CD4-positive, alpha-beta T cell (primary cell): ENCODE results near the gene FARS2. TPM values are rescaled to one million over a fixed set of nuclear protein-coding genes. Genes with fewer than 3 reads are reported as not detected.

ENCODE experiments used
- ATAC-seq: fragments of 200-7000 bp; cut with Tn5 transposase; one replicate; pipeline ENCODE4 v1.10.0; 2022; ENCODE audit warnings: mild to moderate bottlenecking; ENCODE audit not compliant: poor library complexity
- CTCF ChIA-PET: fragments of 350-600 bp; sonication (Branson Sonifier 250); formaldehyde crosslinking; loops from one replicate; lab custom pipeline; 2021; ENCODE audit warnings: antibody characterized with exemption, inconsistent platforms; lab: Charles Lee
- POLR2A ChIA-PET: fragments of 350-600 bp; sonication (Branson Sonifier 250); formaldehyde crosslinking; loops from one replicate; lab custom pipeline; 2021; ENCODE audit warnings: antibody characterized with exemption, inconsistent platforms; lab: Charles Lee
- DNase-seq, 14 experiments: peaks; one replicate each; pipeline ENCODE4 v3.0.0-alpha.2; 2013 to 2020; ENCODE audit warnings: mixed read lengths in 2 of 14
- H3K27ac ChIP-seq, 2 donors: one replicate each; pipeline versions ENCODE4 v1.5.1 to v1.7.0; 2013; ENCODE audit warnings: low read length in 2 of 2, low read depth in 1 of 2, mild to moderate bottlenecking in 1 of 2
- H3K27me3 ChIP-seq, 2 experiments: 1 replicate in 1 of 2; 2 replicates in 1 of 2; pipeline versions ENCODE4 v1.6.1 to v1.7.0; 2013; ENCODE audit warnings: low read length in 2 of 2, control low read depth in 1 of 2, mild to moderate bottlenecking in 1 of 2, moderate library complexity in 1 of 2; ENCODE audit not compliant: insufficient read depth in 2 of 2, control insufficient read depth in 1 of 2
- H3K36me3 ChIP-seq: one replicate; pipeline ENCODE4 v1.6.1; 2013; ENCODE audit warnings: low read length, control low read depth; ENCODE audit not compliant: insufficient read depth
- H3K4me1 ChIP-seq: one replicate; pipeline ENCODE4 v1.6.1; 2013; ENCODE audit warnings: low read length, control low read depth; ENCODE audit not compliant: insufficient read depth
- H3K4me3 ChIP-seq: one replicate; pipeline ENCODE4 v1.5.1; 2013; ENCODE audit warnings: mild to moderate bottlenecking, low read length, moderate library complexity
- H3K9me3 ChIP-seq, 2 experiments: 1 replicate in 1 of 2; 2 replicates in 1 of 2; pipeline versions ENCODE4 v1.6.1 to v1.7.0; 2013; ENCODE audit warnings: low read length in 2 of 2, mild to moderate bottlenecking in 2 of 2, control low read depth in 1 of 2, moderate library complexity in 1 of 2; ENCODE audit not compliant: control insufficient read depth in 1 of 2, insufficient read depth in 1 of 2
- H3K27ac Mint-ChIP-seq: one replicate; pipeline ENCODE4 v1.8.0; 2020; ENCODE audit warnings: mixed read lengths
- H3K27me3 Mint-ChIP-seq: one replicate; pipeline ENCODE4 v1.8.0; 2021; ENCODE audit warnings: mixed read lengths
- H3K36me3 Mint-ChIP-seq: one replicate; pipeline ENCODE4 v1.8.0; 2021; ENCODE audit warnings: low read depth, mixed read lengths
- H3K4me1 Mint-ChIP-seq: one replicate; pipeline ENCODE4 v1.8.0; 2021; ENCODE audit warnings: low read depth, mixed read lengths
- H3K4me3 Mint-ChIP-seq: one replicate; pipeline ENCODE4 v1.8.0; 2020; ENCODE audit warnings: mild to moderate bottlenecking, mixed read lengths
- H3K9me3 Mint-ChIP-seq: one replicate; pipeline ENCODE4 v1.8.0; 2020; ENCODE audit warnings: mixed read lengths
- intact Hi-C, 2 experiments: fragments of 100-400 bp; cut with DNase I in 1 of 2; cut with micrococcal nuclease in 1 of 2; formaldehyde crosslinking; loops; one replicate each; pipeline versions ENCODE4 v1.15.1 to v1.9.0; 2023 to 2025; cut with DNase I, micrococcal nuclease
- total RNA-seq, 174 experiments: library from RNA in 2 of 174; stranded (reverse) in 2 of 174; gene quantifications; one replicate each; pipeline ENCODE4 v1.2.3 and lab custom pipeline; 2021 to 2026
- TF ChIP-seq, protein P1 (sequence below): fragments of 200-600 bp; IDR thresholded peaks from one replicate; pipeline ENCODE4 v1.8.0; 2022; ENCODE audit warnings: antibody characterized with exemption, mild to moderate bottlenecking

Gene FARS2
- total RNA-seq, 2 experiments from 2014 or later, result 12.6 to 12.8 TPM

DNA sequence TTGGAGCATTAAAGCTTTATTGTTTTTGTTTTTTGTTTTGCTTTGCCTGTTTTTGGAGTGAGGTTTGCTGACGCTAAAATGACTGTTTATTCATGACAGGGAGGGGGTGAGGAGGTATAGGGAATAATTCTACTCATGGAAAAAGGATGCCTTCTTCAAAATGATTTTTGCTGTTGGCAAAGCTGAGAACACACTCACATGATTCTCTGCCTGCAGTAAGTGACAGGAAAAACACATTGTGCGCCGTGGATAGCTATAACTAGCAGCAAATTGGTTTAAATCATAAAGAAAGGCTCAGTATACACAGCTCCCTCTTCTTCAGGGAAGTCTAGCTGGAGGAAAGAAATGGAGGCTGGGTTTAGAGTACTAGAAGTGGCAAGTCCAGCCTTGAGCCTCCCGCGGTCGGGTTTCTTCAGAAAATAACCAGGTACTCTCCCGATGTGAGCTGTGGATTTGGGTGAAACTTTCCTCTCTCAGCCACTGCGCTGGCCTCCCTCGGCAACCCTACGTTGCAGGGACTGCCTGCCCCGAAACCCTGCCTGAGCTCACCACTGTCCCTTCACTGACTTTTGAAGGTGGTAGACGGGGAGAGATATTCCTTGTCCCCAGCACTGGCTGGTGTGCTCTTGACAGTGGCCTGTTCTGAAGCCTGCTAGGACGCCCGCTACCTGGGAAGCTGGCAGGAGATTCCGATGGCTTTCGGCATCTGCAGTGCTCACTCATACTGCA, 467.2 kb downstream of the FARS2 start:
- peaks cover 27% of the 10 kb centered on the region for H3K4me1 Mint-ChIP-seq
- POLR2A ChIA-PET, result no interaction called here

DNA sequence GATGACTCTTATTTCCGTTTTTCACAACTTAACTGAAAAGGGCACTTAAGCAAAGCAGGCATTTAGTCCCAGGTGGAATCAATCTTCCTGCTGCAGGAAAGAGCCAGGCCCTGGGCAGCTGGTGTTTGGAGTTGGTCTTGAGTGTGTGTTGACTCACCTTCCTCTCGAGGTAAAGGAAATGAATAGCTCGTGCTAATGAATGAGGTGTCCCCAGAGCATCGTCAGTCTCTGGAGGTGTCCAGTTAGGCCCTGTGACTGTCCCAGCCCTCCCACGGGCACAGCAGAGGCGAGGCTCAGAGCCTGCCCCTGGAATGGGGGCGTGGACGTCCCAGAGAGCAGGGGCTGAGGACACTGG, 467.7 kb downstream of the FARS2 start:
- CTCF ChIA-PET, result no interaction called here
- Mint-ChIP-seq H3K4me3 (no peak overlapping the region), H3K36me3 (no peaks in the 10 kb centered on the region), H3K9me3 (no peaks in the 10 kb centered on the region), H3K27me3 (no peaks in the 10 kb centered on the region), H3K4me1 (peaks cover 22% of the 10 kb centered on the region), H3K27ac (no peak overlapping the region)
- Histone ChIP-seq H3K4me3 (no peak overlapping the region), H3K9me3 (no peaks in the 10 kb centered on the region), H3K4me1 (peaks cover 5% of the 10 kb centered on the region), H3K36me3 (no peaks in the 10 kb centered on the region), H3K27ac (no peak overlapping the region), H3K27me3 (no peaks in the 10 kb centered on the region)
- intact Hi-C loops, result loop anchor here in 1 of 2 experiments (10.0 kb wide), 1 partner anchor 64 kb away; no protein-coding TSS in a partner anchor
- DNase-seq, result no peak
- POLR2A ChIA-PET, result no interaction called here
- no peak for ATAC-seq
- TF ChIP-seq, protein P1, sequence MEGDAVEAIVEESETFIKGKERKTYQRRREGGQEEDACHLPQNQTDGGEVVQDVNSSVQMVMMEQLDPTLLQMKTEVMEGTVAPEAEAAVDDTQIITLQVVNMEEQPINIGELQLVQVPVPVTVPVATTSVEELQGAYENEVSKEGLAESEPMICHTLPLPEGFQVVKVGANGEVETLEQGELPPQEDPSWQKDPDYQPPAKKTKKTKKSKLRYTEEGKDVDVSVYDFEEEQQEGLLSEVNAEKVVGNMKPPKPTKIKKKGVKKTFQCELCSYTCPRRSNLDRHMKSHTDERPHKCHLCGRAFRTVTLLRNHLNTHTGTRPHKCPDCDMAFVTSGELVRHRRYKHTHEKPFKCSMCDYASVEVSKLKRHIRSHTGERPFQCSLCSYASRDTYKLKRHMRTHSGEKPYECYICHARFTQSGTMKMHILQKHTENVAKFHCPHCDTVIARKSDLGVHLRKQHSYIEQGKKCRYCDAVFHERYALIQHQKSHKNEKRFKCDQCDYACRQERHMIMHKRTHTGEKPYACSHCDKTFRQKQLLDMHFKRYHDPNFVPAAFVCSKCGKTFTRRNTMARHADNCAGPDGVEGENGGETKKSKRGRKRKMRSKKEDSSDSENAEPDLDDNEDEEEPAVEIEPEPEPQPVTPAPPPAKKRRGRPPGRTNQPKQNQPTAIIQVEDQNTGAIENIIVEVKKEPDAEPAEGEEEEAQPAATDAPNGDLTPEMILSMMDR, result no peak

More for the DNA sequence above, 467.2 kb downstream of the FARS2 start:
- no peaks in the 10 kb centered on the region for H3K9me3 Mint-ChIP-seq
- intact Hi-C loops, result loop anchor here in 1 of 2 experiments (10.0 kb wide), 1 partner anchor 64 kb away; no protein-coding TSS in a partner anchor
- no peak overlapping the region for H3K4me3 ChIP-seq
- DNase-seq (no peak), ATAC-seq (no peak)
- no peaks in the 10 kb centered on the region for H3K36me3 ChIP-seq
- no peaks in the 10 kb centered on the region for H3K36me3 Mint-ChIP-seq
- no peak overlapping the region for H3K27ac ChIP-seq
- H3K27me3 ChIP-seq, result no peaks in the 10 kb centered on the region
- peaks cover 7% of the 10 kb centered on the region for H3K4me1 ChIP-seq
- H3K4me3 Mint-ChIP-seq, result no peak overlapping the region
- CTCF ChIA-PET, result no interaction called here
- H3K9me3 ChIP-seq, result no peaks in the 10 kb centered on the region
- H3K27me3 Mint-ChIP-seq, result no peaks in the 10 kb centered on the region
- H3K27ac Mint-ChIP-seq, result no peak overlapping the region
- TF ChIP-seq, protein P1, result no peak

DNA sequence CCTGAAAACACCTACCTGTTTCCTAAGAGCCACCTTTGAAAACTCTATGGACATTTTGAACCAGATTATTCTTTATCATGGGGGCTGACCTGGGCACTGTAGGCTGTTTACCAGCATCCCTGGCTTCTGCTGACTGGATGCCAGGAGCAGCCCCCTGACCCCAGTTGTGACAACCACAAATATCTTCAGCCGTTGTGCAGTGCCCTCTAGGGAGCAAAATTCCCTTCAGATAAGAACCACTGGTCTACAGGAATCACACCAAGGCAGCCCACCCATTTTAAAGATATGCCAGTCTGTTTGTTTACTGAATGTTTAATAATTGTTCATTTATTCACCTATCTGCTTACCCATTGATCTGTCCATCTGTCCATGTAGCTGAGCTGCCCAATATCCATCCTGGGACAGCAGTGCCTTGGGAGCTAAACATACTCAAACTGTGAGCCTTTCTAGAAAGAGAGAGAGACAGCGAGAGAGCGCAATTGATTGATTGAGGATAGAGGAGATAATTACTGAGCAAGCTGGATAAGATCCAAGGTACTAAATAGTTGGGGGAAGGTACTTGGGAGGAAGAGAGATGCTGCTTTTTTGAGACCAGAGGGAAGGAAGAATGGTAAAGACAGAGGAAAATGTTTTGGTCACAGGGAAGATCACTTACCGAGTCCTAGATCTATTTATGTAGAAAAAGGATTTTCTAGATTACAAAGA, 468.7 kb downstream of the FARS2 start:
- Histone ChIP-seq H3K9me3 (no peaks in the 10 kb centered on the region), H3K4me3 (no peak overlapping the region), H3K4me1 (no peaks in the 10 kb centered on the region), H3K27me3 (no peaks in the 10 kb centered on the region), H3K36me3 (no peaks in the 10 kb centered on the region), H3K27ac (no peak overlapping the region)
- intact Hi-C loops, result loop anchor here in 1 of 2 experiments (10.0 kb wide), 1 partner anchor 65 kb away; no protein-coding TSS in a partner anchor
- Mint-ChIP-seq H3K4me3 (no peak overlapping the region), H3K27ac (no peak overlapping the region), H3K4me1 (peaks cover 13% of the 10 kb centered on the region), H3K27me3 (no peaks in the 10 kb centered on the region), H3K36me3 (no peaks in the 10 kb centered on the region), H3K9me3 (no peaks in the 10 kb centered on the region)
- DNase-seq (no peak), ATAC-seq (no peak)
- TF ChIP-seq, protein P1, result no peak
- CTCF ChIA-PET, result no interaction called here
- POLR2A ChIA-PET, result no interaction called here
